NB4 (cell line): Measurements from ENCODE around the gene DCUN1D1.

ENCODE experiments used
- CTCF ChIP-seq: IDR thresholded peaks from one replicate; pipeline ENCODE4 v1.5.1; 2012; ENCODE audit warnings: low read depth, low read length
- MAX ChIP-seq: IDR thresholded peaks from 2 replicates; pipeline ENCODE4 v1.6.1; 2011; ENCODE audit warnings: low read depth, low read length
- MYC ChIP-seq: IDR thresholded peaks from 2 replicates; pipeline ENCODE4 v1.6.1; 2011; ENCODE audit warnings: low read depth, low read length
- POLR2A ChIP-seq: IDR thresholded peaks from 2 replicates; pipeline ENCODE4 v1.6.1; 2011; ENCODE audit warnings: mild to moderate bottlenecking; ENCODE audit not compliant: insufficient read length; ENCODE audit errors: extremely low read depth

GRCh38 chr3:182935803-182936202 is 44.5 kb downstream of the DCUN1D1 start:
- TF ChIP-seq CTCF, result no peak
- TF ChIP-seq MAX, result no peak
- no peak for TF ChIP-seq POLR2A
- no peak for TF ChIP-seq MYC
